GM13976 (cell line): ENCODE data around the gene GSG1L.

Experiments
- DNase-seq: peaks from one replicate; pipeline ENCODE4 v3.0.0; 2012; ENCODE audit warnings: low spot score
- in situ Hi-C: fragments of 300-500 bp; cut with MboI; formaldehyde crosslinking; loops from one replicate; pipeline ENCODE4 v1.12.0; 2022; ENCODE audit warnings: low sequenced_read_pairs, mixed read lengths, inconsistent platforms; ENCODE audit not compliant: unreplicated experiment
- TF ChIP-seq, protein P1 (sequence below): IDR thresholded peaks from 2 replicates; pipeline ENCODE4 v1.5.1; 2012; ENCODE audit warnings: borderline replicate concordance, mild to moderate bottlenecking; ENCODE audit not compliant: insufficient read depth; ENCODE audit errors: extremely low read depth, missing control alignments, control extremely low read depth

GSG1L gene

DNA sequence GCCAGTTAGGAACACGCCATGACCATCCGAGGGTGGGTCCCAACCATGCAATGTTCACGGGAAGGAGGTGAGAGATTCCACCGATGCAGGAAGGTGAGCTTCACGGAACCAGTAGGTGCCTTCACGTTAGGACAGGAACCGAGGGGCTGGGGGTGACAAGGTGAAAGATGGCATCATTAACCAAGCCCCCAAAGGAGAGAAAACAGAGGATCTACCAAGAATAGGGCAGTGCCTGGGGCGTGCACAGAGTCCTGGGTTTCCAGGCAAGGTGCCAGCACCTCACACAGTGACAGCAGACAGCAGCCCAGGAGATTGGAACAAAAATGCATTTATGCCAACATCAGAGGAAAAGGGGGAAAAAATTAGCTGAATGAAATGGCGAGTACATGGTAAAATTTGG lies 137.9 kb downstream of the GSG1L start:
- TF ChIP-seq, protein P1, sequence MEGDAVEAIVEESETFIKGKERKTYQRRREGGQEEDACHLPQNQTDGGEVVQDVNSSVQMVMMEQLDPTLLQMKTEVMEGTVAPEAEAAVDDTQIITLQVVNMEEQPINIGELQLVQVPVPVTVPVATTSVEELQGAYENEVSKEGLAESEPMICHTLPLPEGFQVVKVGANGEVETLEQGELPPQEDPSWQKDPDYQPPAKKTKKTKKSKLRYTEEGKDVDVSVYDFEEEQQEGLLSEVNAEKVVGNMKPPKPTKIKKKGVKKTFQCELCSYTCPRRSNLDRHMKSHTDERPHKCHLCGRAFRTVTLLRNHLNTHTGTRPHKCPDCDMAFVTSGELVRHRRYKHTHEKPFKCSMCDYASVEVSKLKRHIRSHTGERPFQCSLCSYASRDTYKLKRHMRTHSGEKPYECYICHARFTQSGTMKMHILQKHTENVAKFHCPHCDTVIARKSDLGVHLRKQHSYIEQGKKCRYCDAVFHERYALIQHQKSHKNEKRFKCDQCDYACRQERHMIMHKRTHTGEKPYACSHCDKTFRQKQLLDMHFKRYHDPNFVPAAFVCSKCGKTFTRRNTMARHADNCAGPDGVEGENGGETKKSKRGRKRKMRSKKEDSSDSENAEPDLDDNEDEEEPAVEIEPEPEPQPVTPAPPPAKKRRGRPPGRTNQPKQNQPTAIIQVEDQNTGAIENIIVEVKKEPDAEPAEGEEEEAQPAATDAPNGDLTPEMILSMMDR: no peak
- in situ Hi-C loops: no loop called here
- no peak for DNase-seq

DNA sequence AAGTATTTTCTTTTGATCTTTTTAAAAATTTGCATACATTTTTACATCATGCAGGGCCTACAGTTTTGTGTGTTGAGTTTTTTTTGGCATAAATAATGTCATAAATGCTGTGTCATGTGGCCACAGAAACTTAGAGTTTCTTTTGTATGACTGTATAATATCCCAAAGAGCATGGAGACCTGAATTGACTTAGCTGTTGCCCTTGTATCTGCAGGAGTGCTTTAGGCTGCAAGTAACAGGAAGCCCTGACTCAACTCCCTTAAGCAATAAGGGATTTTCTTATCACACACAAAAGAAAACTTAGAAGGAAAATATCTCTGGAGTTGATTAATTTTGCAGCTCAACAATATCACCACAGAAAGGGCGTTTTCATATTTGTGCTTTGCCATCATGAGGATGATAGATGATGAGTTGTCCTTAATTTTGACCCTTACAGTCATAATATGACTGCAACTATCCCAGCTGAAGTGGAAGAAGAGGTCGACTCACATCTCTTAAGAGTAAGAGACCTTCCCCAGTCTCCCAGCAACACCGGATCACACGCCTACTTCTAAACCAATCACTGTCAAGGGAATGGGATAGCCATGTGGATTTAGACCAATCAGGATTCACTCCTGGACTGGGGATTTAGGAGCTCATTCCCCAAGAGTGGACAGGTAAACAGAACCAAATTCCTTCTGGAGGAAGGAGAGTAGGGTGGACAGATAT lies 138.9 kb downstream of the GSG1L start:
- in situ Hi-C loops: no loop called here
- TF ChIP-seq, protein P1: no peak
- DNase-seq: no peak

GRCh38 chr16:27923751-27924150 lies 139.8 kb downstream of the GSG1L start:
- in situ Hi-C loops: no loop called here
- TF ChIP-seq, protein P1: no peak

DNA sequence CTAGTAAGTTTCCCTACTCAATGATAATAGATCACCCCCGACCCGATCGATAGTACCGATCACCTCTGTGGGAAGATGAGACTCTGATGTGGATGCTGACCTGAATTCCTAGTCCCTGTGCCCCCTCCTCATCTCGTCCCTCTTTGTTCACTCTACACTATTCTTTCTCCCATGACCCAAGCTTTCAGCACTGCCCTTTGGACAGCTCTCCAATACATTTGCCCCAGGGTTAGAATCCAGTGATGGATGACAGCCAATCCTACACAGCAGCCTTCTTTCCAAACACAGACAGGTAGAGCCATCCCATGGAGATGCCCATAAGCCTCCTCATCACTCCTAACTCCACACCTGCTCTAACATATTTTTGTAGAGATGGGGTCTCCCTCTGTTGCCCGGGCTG lies 141.1 kb downstream of the GSG1L start:
- no peak for DNase-seq
- TF ChIP-seq, protein P1: no peak
- in situ Hi-C loops: no loop called here

More at GRCh38 chr16:27923751-27924150, 139.8 kb downstream of the GSG1L start:
- no peak for DNase-seq

DNA sequence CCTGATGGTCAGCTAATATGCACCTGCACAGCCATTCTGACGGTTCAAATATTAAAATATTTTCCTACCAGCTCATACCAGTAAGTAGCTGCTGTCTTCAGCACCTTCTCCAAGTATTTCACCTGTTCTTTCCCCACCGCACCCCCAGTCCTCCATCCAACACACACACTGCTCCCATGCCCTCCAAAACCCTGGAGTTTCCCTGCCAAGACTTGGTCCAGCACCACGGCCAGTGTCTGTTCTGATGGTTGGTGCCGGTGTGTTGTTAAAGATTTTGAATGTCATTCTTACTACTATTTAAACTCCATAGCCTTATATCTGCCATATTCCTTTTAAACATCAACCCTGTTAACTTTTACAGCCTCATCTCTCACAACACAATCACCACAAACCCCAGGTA lies 142.4 kb downstream of the GSG1L start:
- in situ Hi-C loops: no loop called here
- TF ChIP-seq, protein P1: no peak
- no peak for DNase-seq

DNA sequence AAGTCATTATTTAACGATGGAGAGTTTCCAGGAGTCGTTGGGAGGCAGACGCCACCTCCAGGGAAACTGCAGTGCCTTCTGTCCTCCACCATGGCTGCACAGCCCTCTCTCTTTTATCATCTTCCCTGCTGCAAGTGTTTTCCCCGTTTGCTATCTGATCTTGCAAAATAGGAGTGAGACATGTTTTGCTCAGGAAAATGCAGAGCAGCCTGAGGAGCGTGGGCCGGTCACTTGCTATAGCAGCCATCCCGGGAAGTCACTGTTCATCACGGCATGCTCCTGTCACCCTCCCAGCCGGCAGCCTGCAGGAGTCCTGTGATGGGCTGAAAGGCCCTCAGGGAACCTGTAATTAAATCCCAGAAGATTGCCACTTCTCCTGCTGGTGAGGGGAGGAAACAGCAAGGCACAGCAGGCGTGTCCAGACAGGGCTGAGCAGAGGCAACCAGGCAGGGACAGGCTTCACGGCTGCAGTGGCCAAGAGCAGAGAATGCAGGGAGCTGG lies 143.1 kb downstream of the GSG1L start:
- in situ Hi-C loops: no loop called here
- TF ChIP-seq, protein P1: no peak
- no peak for DNase-seq
